GOT3 (cell line): ENCODE data around the gene NTM.

ENCODE experiments used
- DNase-seq: peaks from one replicate; lab custom pipeline; 2025; ENCODE audit warnings: mixed read lengths; lab: John Stamatoyannopoulos, UW

Gene NTM

DNA sequence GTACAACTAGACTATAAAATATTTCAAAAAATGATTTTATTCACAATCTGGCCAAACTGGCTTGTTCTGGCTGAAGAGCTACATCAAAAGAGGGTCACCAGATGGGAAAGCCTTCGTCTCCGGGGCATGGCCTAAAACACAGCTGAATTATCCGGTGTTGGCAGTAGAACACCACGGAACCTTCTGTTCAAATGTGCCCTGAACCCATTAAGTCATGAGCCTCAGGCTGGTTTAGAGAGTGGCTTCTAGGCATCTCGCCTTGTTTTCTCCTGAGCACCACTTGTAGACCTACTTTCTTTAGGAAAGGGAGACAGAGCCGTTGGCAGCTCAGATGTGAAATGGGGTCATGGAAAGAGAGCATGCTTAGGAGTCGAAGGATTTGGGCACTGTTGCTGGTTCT lies 890.2 kb downstream of the NTM start:
- DNase-seq: no peak

DNA sequence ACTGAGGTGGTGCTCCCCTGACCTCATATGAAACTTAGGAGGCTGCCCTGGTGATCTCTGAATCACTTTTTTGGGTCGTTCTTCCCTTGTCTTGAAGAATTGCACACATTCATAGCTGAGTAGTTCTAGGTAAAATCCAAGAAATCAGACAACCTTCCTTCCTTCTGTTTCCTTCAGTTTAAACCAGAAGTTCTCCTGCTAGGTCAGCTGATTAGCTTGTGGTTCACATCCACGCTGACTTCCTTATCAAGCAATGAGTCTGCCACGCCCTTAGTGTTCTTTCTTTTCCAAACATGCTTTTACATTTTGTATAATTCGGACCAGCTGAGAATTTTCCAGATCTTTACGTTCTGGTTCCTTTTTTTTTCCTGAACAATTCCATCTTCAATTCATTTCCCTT lies 892.8 kb downstream of the NTM start:
- DNase-seq: no peak

DNA sequence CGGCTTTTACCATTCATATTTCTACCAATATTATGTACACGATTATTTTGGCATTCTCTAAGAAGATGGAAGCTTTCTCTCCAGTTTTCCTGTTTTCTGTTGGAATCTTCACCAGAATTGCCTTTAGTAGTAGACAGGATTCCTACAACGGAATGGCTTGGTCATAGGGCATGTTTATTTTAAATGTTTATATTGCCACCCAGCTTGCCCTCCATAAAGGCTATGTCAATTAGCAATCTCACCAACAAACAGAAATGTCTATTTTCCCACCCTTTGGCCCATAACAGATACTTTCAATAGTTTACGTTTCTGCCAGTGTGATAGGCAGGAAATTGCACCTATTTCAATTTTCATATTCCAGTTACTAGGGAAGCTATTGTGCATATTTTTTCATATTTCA lies 893.5 kb downstream of the NTM start:
- DNase-seq: no peak

DNA sequence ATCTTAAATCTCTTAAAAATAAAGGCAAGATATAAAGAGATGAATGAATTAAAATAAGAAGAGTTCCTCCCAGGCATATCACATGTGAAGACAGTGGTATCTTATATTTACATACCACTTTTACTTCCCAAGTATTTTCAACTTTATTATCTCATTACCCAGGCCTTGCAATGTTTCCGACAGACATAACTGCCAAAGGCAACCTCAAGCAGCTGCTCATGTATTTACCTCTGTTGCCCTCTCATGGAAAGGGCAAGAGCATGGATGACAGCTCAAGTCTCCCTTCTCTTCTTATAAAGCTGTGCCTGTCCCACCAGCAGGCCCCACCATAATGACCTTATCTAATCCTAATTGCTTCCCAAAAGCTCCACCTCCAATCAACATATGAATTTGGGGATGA lies 894.2 kb downstream of the NTM start:
- DNase-seq: no peak

DNA sequence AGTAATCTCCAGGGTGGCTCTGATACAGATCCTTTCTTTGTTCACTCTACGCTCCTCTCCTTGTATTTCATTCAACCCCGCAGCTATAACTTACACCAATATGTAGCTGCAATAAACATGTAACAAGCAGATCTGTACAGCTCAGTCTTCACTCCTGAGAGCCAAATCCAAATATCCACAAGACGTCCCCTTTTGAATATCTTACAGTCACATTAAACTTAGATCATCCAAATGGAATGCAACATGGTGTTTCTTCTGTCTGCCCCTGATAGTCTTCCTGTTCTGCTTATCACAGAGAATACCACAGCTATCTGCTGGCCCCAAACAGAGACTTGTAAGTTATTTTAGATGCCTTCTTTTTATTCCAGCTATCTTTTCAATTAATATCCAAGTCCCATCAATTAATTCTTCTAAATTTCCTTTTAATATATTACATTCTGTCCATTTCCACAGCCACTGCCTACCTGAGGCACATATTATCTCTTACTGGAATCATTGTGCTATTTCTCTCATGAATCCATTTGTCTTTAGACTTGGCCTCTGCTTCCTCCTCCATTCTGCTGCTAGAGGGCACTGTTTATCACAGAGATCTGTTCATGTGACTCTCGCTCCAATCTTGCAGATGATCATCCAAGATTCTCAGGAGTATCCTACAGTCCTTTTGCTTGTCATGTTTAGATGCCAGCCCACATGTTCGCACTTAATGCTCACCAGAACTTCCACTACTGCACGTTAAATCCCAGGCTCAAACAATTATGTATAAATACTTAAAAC lies 908.6 kb downstream of the NTM start:
- DNase-seq: no peak

DNA sequence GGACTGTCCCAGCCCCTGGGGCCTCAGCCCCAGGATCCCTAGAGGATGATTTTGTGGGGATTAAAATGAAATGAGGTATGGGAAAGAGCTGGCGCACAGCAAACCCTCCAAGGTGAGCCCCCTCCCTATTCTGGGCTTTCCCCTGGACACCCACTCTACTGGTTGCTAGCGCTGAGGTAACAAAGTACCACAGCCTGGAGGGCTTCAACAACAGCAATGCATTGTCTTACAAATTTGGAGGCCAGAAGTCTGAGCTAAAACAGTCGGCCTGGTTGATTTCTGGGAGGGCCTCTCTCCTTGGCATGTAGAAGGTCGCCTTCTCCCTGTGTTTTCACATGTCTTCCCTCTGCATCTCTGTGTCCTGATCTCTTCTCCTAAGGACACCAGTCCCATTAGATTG lies 913.6 kb downstream of the NTM start:
- no peak for DNase-seq

DNA sequence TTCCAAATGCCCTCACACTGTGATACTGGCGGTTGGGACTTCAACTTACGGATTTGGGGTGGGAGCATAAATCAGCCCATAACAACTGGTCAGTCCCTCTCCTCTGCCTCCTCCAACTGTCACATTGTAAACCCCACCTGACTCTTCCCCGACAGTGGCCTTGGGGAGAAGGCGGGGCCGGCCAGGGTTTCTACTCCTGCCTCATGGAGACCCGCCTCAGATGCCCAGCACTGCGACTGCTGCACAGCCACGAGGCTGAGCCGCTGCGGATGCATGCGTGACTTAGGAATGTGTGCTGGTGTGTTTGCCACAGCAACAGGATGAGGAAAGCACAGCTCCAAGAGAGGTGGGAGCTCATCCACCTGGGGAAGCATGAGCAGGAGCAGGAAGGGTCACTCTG lies 914.2 kb downstream of the NTM start:
- DNase-seq: no peak

DNA sequence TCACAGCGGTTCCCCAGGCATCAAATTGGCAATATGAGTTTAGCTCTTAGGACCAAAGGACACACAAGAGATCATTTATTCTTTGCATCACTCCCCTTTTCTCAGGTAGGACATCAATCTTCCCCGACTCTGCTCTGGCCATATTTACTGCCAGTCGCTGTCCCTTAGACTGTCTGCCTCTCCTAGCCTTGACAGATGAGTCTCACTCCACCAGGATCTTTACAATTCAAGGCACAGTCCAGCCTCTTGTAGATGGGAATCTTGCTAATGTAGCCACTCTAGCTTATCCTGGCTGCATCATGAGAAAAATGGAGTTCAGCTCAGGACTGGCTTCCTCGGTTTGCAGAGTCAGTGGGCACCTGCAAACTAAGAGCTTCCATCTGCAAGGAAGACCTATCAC lies 915.2 kb downstream of the NTM start:
- no peak for DNase-seq

DNA sequence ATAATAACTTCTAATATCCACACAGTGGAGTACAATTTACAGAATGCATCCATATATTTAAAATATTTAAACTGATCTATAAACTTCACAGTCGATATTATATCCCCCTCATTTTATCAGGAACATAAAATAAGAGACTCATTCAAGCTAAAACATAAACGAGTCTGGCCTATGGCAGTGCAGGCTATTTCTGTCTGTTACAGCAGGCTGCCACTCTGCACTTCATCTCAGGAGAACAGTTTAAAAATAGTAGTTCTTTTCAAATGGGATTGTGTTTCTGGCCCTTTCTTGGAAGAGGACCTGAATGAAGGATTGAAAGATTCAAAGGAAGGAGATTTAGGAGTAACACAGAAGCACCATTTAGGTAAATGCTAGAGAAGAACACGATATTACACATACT lies 915.7 kb downstream of the NTM start:
- DNase-seq: no peak

DNA sequence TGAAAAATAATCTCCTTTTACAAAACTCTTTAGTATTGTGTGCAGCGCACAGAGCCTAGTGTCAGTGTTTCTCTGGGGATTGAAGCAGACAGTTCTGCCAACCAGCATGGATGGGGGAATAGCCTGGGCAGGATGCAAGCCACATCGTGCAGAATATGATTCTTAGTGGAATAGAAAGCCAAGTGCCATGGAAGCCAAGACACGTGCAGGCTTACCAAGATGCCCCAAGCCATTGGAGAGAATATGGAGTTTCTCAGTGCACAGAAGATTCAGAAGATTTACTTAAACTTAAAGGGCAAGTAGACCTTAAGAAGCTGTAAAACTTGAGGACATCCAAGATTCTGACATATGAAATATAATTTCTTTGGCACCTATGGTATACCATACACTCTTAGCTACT lies 917.6 kb downstream of the NTM start:
- DNase-seq: no peak

DNA sequence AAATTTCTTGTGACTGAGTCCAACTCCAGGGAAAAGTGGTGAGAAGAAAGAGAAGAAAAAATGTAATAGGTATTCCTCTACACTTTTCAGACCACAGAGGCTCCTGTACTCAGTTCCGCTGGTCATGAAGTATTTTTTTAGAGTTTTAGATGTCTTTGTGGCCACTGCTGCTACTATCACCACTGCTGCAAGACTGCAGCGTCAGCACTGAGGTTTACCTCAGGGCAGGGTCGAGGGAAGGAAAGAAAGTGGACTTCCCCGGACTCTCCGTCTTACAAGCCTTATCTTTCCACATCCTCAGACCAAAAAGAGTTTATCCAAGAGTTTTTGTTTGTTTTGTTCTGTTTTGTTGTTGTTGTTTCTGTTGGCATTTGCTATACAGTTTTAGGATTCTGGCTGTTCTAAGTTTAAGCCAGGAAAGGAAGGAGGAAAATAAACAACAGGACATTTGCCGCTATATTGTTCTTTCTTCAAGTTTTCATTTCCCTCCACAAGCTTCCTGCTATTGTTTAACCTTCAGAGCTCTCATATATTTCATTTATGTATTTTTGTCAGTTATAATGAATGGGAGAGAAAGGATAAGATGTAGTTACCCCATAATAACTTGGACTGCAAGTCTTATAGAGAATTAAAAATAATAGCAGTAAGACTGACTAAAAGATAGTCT lies 919.3 kb downstream of the NTM start:
- DNase-seq: no peak

DNA sequence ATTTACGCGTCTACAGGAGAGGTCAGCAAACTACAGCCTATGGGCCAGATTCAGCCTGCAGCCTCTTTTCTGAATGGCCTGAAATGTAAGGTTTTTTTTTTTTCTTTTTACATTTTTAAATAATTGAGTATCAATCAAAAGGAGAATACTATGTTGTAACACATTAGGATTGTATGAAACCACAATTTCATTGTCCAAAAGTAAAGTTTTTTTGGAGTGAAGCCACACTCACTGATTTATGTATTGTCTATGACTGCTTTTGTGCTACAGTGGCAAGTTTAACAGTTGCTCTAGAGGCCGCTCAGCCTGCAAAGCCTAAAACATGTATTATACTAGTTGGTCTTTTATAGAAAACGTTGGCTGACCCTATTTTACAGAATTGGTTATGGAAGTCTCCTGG lies 923.2 kb downstream of the NTM start:
- no peak for DNase-seq

DNA sequence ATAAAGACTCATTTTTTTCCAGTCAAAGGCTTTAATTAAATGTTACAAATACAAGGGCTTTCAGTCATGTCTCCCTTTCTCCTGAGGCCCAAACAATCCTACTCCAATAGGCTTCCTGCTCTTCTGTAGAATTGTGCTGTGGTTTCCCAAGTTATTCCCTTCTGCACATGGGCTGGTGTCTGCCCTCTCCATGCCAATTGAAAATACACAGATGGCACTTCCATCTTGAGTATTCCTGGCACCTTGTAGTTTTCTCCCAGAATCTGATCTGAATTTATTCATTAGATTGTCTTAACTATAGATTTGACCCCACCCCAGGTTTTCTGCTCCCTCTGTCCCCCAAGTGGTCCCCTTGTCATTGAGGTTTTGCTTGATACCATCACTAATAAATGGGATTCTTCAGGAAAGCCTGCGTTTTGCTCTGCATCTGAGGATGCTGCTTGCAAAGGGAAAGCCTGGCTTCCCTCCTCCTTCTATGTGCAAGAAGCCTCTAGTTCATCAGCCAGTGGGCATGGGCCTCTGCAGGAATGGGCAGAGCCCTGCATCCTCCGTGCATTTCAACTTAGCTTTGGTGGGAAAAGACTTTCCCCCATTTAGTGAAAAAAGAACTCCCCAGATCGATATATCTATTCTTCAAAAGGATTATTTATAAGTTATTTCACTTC lies 926.7 kb downstream of the NTM start:
- no peak for DNase-seq

DNA sequence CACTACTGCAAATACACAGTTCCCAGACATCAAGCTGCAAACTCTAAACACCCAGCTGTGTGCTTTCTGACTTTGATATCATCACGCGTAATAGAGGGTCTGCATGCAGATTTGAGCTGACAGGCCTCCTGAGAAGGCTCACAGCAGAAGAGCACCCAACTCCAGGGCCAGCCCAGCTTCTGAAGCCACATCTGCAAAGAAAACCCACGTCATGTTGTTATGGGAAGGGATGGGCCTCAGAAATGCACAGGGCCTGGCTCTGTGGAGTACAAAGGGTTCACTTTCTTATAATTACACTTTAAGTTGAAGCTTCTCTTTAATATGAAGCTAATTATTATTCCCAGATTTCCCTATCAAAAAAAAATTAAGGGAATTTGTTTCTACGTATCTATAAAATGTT lies 927.9 kb downstream of the NTM start:
- DNase-seq: no peak

DNA sequence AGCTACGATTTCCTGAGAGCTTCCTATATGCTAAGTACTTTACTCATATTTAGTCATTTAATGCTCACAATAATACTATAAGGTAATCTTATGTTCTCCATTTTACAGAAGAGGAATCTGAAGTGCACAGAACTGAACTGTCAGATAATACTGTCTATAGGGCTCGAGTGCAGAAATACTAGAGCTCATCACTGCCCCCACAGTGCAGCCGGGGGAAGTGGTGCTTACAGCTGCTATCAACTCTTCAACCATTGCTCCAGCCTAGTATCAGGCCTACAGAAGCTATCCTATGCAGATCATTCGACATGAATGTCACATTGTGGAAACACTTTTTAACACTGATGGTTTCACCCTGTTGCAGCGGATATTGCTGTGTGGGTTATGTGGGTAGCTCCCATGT lies 929.9 kb downstream of the NTM start:
- DNase-seq: no peak

DNA sequence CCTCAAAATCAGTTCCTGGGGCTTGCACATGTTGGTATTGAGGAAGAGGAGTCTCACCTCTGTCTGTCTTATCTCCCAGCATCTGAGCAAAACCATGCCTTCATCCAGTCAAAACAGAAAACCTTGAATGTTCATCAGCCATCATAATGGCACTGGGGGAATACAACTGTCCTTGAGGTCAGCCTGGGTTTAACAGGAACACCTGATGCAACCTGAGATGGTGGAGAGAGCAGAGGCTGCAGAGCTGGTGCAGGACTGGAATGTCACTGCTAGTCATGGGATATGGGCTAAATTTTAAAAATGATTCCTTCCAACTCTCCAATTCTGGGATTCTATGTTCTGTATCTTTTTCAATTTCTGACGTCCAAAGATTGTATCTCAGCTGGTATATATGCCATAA lies 931.0 kb downstream of the NTM start:
- DNase-seq: no peak

DNA sequence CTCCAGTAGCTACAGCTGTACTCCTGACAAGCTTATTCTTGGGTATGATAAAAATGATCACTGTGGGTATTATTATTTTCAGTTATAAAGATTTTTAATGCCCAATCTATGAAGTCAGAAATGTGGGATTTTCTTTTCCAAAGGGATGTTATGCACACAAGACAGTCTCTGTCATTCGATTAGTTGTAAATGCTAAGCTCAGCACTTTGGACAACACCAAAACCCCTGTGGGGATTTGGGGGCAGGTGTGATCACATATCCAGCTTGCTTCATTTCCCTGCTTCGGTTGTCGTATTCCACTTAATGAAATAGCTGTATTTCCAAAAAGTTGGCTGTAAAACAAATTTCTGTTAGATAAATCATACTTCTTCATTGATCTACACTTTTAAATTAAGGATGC lies 931.5 kb downstream of the NTM start:
- no peak for DNase-seq

DNA sequence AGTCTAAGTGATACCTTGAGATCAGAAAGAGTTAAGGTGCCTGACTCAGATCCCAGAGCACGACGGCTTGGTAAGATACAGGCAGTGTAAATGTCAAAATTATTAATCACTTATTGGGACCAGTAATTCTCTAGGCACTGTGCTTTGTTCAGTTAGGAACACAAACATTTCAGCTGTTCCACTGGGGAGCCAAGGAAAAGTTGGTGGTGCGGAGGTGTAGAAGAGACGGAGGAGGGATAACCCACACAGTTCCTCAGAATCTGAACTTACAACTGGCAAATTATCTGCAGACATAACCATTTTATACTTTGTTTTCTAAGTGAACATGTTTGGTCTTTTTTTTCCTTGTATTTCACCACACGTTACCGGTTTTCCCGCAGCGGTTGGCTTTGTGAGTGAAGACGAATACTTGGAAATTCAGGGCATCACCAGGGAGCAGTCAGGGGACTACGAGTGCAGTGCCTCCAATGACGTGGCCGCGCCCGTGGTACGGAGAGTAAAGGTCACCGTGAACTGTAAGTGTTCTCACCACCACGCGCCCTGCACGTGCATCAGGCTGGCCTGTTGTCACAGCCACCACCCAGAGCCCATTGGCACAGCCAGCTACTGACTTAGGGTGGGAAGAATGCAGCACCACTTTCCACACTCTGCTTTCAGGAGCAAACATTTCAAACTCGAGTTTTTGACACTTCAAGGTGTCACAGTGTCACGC lies 937.0 kb downstream of the NTM start:
- no peak for DNase-seq

DNA sequence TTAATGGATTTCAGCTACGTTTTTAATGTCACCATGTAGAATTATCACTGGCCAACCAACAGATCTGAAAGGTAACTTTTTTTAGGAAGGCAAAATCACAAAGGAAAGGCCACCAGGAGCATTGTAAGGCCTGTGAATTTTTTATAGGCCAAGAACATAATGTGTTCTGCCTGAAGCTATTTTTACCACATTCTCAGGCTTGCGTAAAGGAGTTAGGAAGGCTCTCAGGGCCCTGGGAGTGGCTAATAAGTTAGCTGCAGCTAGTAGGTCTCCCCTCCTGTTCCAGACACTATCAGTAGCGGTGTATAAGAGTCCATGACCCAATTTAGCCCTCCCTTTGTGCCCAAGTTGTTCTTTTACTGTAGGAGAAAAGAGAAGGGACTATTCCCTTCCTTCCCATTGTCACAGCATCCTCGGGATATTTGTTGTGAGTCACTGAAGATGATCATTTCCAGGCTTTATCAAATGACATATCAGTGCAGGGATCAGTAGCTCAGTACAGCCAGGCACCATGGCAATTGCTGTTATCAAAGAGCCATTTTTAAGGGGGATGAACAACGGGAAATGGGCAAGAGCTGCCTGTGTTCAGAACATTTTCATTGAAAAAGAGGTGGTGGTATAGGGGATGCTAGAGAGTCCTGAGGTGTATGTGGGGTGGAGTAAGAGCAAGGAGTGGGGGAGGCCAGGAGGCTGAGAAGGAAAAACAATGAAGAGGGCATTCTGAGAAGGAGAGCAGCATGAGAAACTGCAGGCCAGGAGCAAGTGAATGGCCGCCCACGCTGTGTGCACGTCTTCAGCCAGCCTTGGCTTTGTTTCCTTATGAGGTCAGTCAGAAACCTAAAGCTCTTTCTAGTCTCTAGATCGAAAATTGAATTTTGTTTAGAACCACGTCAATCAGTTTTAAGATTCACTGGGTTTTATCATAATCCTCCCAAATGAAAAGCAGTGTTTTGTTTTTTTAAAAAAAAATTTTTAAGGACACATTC lies 940.3 kb downstream of the NTM start:
- no peak for DNase-seq

DNA sequence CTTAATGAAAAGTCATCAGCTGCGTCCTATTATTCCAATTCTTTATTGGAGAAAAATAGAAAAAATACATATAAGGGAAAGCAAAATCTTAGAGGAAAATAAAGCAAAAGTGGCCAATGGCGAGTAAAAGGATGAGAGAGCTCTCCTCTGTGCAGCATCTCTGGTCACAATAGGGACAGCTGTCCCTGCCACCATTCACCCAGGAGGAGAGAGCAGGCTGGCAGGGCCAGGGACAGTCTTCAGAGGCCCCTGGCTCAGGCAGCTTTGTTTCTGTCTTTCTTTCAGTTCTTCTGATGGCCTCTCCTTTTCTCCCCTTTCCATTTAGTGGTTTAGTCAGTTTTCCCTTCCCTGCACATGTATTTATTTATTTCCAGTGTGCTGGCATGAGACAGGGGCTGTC lies 941.3 kb downstream of the NTM start:
- DNase-seq: no peak

DNA sequence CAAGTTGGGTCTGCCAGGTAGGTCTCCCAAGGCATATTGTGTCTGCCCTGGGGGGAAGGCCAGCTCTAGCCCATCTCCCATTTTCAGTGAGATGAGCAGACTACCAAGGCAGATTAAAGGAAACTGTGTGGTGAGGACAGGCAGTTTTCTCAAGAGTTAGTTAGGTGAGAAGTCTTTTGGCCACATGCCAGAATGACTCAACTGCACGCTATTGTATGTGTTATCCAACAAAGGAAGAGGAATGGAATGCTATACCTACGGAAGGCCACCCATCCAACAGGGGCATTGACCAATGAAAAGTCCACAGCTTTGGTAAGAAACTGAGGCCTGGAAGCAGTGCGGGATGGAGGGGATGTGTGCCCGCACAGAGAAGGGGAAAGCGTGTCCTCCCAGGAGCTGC lies 941.7 kb downstream of the NTM start:
- no peak for DNase-seq

DNA sequence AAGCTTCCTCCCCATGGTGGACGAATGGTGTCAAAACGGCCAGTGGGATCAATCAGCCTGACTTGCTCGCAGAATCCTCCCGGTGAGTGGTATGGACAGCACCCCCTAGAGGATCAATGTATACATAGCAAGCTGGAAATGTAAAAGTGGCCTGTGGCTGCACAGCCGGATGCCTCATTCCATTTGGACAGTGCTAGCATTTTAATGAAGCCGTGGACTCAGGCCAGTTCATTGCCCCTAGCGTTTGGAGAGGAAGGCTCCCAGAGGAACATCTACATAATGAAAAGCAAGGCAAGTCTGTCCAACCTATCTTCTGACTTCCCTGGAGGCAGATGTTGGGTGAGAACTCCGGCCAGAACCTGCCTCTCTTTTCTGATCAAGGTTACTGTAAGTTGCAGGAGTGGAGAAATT lies 942.3 kb downstream of the NTM start:
- no peak for DNase-seq
